Chondrocyte (in vitro differentiated cells): Measurements from ENCODE around the gene ARHGEF4. TPM values are rescaled to one million over a fixed set of nuclear protein-coding genes. Genes with fewer than 3 reads are reported as not detected.

Source experiments
- DNase-seq: peaks from one replicate; pipeline ENCODE4 v3.0.0; 2021; ENCODE audit warnings: mixed read lengths, low spot score
- H3K27ac Mint-ChIP-seq: one replicate; pipeline ENCODE4 v1.8.0; 2021; ENCODE audit warnings: mild to moderate bottlenecking, moderate library complexity, mixed read lengths; ENCODE audit not compliant: unreplicated experiment
- H3K27me3 Mint-ChIP-seq: 2 replicates; pipeline ENCODE4 v1.8.0; 2021; ENCODE audit warnings: low read depth, mixed read lengths
- H3K36me3 Mint-ChIP-seq: 2 replicates; pipeline ENCODE4 v1.8.0; 2021; ENCODE audit warnings: low read depth, mixed read lengths
- H3K4me1 Mint-ChIP-seq: 2 replicates; pipeline ENCODE4 v1.8.0; 2021; ENCODE audit warnings: low read depth, mild to moderate bottlenecking, mixed read lengths
- H3K4me3 Mint-ChIP-seq: one replicate; pipeline ENCODE4 v1.8.0; 2021; ENCODE audit warnings: mild to moderate bottlenecking, moderate library complexity, mixed read lengths; ENCODE audit not compliant: unreplicated experiment
- H3K9me3 Mint-ChIP-seq: 2 replicates; pipeline ENCODE4 v1.8.0; 2021; ENCODE audit warnings: low read depth, mixed read lengths
- total RNA-seq: library from RNA; stranded (reverse); gene quantifications from 3 replicates; pipeline ENCODE4 v1.2.1, GENCODE V29; 2021
- TF ChIP-seq, protein P1 (sequence below): fragments of 200-600 bp; sonication (generic); IDR thresholded peaks from 2 replicates; pipeline ENCODE4 v1.5.0; 2021; ENCODE audit warnings: antibody characterized with exemption, mild to moderate bottlenecking, moderate library complexity

ARHGEF4 gene
- total RNA-seq, 1 donor from 2014 or later, result 12.3 TPM

DNA sequence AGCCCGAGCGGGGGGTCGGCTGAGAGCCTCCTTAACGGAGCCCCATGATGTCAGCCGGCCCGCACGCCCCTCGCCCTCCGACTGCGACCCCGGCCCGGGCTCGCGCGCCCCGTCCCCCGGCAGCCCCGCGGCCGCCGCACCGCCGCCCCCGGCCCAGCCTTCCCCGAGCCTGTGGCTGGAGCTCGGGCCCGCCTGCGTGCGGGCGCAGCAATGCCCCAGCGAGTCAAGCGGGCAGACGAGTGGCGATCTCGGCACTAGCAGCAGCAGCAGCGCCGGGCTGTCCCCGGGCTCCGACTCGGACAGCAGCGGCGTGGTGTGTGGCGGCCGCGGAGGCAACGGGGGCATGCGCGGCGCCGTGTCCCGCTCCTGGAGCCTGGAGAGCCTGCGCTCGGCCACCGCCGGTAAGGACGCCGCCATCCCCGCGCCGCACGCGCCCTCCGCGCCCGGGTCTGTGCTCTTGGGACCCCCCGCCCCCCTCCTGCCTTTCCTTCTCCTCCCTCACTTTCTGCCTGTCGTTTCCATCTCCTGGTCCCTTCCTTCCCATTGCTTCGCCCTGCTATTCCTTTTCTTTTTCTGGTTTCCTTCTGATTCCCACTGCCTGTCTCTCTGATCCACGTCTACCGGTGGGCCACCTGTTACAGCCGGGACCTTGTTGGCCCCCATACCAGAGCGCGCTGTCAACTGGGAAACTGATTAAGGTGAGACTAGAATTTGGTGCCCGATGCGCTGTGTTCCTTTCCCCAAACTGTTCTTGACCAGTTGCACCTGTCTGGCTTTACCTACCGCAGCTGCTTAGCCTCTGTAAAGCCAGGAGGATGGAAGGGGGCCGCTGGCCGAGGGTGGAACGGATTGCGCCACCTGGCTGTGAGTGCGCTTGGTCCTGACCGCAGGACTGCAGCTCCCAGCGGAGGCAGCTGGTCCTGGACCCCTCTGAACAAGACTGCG, 127.4 kb downstream of the ARHGEF4 start:
- Mint-ChIP-seq H3K36me3 (peaks cover 3% of the 10 kb centered on the region), H3K4me3 (peak overlapping the region; percentile 64), H3K27ac (no peak overlapping the region), H3K4me1 (peaks cover 9% of the 10 kb centered on the region), H3K27me3 (peaks cover 63% of the 10 kb centered on the region), H3K9me3 (no peaks in the 10 kb centered on the region)
- DNase-seq, result no peak
- TF ChIP-seq, protein P1, sequence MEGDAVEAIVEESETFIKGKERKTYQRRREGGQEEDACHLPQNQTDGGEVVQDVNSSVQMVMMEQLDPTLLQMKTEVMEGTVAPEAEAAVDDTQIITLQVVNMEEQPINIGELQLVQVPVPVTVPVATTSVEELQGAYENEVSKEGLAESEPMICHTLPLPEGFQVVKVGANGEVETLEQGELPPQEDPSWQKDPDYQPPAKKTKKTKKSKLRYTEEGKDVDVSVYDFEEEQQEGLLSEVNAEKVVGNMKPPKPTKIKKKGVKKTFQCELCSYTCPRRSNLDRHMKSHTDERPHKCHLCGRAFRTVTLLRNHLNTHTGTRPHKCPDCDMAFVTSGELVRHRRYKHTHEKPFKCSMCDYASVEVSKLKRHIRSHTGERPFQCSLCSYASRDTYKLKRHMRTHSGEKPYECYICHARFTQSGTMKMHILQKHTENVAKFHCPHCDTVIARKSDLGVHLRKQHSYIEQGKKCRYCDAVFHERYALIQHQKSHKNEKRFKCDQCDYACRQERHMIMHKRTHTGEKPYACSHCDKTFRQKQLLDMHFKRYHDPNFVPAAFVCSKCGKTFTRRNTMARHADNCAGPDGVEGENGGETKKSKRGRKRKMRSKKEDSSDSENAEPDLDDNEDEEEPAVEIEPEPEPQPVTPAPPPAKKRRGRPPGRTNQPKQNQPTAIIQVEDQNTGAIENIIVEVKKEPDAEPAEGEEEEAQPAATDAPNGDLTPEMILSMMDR, result peak; percentile 61

- Mint-ChIP-seq H3K27ac (no peak overlapping the region), H3K9me3 (no peaks in the 10 kb centered on the region)
These were observed 128.2 kb downstream of the ARHGEF4 start for GRCh38 chr2:130964931-130965330.

GRCh38 chr2:130966149-130966774, 129.5 kb downstream of the ARHGEF4 start:
- TF ChIP-seq, protein P1, result no peak
- H3K4me3 Mint-ChIP-seq, result no peak overlapping the region
- no peaks in the 10 kb centered on the region for H3K9me3 Mint-ChIP-seq
- H3K27me3 Mint-ChIP-seq, result peaks cover 62% of the 10 kb centered on the region
- H3K36me3 Mint-ChIP-seq, result peaks cover 3% of the 10 kb centered on the region
- H3K4me1 Mint-ChIP-seq, result peaks cover 9% of the 10 kb centered on the region
- no peak overlapping the region for H3K27ac Mint-ChIP-seq
- DNase-seq, result no peak

More at GRCh38 chr2:130964931-130965330, 128.2 kb downstream of the ARHGEF4 start:
- no peak for DNase-seq
- H3K27me3 Mint-ChIP-seq, result peaks cover 63% of the 10 kb centered on the region
- peaks cover 9% of the 10 kb centered on the region for H3K4me1 Mint-ChIP-seq
- H3K36me3 Mint-ChIP-seq, result peaks cover 3% of the 10 kb centered on the region
- TF ChIP-seq, protein P1, result no peak
- H3K4me3 Mint-ChIP-seq, result peak overlapping the region; percentile 64

DNA sequence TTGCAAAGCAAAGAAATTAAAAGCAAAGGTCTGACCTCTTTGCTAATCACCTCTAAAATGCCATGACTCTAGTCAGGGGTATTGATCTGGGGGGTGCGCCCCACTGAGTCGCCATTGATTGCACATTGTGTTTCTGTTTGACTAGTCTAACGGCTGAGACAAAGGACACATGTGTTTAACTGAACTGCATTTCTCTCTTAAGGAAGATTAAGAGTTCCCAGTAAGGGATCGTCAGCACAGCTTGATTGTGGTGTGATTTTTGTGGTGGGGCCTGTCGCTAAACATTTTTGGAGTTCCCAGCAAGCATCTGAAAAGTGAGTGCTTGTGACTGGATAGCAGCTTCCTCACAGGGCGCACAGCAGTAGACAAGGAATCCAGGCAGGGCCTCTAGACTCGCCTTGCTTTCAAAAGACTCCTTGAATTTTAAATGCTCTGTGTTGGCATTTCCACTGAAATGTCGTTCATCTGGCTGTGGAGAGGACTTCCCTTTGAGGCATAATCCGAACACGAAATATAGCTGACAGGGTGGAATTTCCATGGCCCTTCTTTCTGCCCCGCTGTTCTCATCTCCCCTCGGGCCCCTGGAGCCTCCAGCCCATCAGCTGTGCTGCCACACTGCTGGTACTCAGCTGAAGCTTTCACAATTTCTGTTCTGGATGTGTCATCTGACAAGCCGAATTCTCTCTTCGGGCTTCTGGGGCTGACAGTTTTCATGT, 130.2 kb downstream of the ARHGEF4 start:
- TF ChIP-seq, protein P1, result no peak
- peaks cover 57% of the 10 kb centered on the region for H3K27me3 Mint-ChIP-seq
- no peak for DNase-seq
- no peaks in the 10 kb centered on the region for H3K36me3 Mint-ChIP-seq
- H3K27ac Mint-ChIP-seq, result no peak overlapping the region
- peaks cover 9% of the 10 kb centered on the region for H3K4me1 Mint-ChIP-seq
- H3K9me3 Mint-ChIP-seq, result no peaks in the 10 kb centered on the region
- H3K4me3 Mint-ChIP-seq, result no peak overlapping the region

DNA sequence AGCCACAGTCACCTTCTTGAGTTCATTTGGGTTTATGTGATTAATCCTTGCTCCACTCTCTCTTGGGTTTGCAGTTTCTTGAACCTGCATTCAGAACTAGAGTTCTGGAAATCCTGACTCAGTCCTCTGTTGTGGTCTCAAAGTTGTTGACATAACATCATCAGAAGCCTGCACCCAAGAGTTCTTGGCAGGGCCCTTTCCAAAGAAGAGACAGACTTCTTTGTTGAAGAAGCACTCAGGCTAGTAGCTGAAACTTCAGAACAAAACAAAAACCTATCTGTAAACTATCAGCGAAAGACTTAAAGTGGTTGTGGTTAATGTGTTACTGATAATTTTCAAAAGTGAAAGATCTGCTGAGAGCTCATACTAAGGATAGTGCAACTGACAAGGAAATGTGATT, 135.7 kb downstream of the ARHGEF4 start:
- H3K4me3 Mint-ChIP-seq, result no peak overlapping the region
- H3K4me1 Mint-ChIP-seq, result no peaks in the 10 kb centered on the region
- DNase-seq, result no peak
- H3K36me3 Mint-ChIP-seq, result no peaks in the 10 kb centered on the region
- H3K27me3 Mint-ChIP-seq, result peaks cover 17% of the 10 kb centered on the region
- no peak overlapping the region for H3K27ac Mint-ChIP-seq
- no peaks in the 10 kb centered on the region for H3K9me3 Mint-ChIP-seq
- TF ChIP-seq, protein P1, result no peak
